MM.1S (cell line): ENCODE data around the gene C10orf88.

ENCODE experiments used
- DNase-seq: peaks from one replicate; pipeline ENCODE4 v3.0.0-alpha.2; 2015
- H2AFZ ChIP-seq: fragments of 300-600 bp; sonication (generic); 2 replicates; pipeline ENCODE4 v1.6.0; 2016; ENCODE audit warnings: antibody characterized with exemption, low read length
- H3F3A ChIP-seq: fragments of 300-600 bp; sonication (generic); 2 replicates; pipeline ENCODE4 v1.6.1; 2016; ENCODE audit warnings: mild to moderate bottlenecking, antibody characterized with exemption, low read length, moderate library complexity, mixed read lengths; ENCODE audit not compliant: insufficient read depth
- H3K27ac ChIP-seq: fragments of 300-600 bp; sonication (generic); 2 replicates; pipeline ENCODE4 v1.5.1; 2016; ENCODE audit warnings: mild to moderate bottlenecking, low read length
- H3K27me3 ChIP-seq: fragments of 300-600 bp; sonication (generic); replicated peaks from 2 replicates; pipeline ENCODE4 v1.6.0; 2016; ENCODE audit warnings: low read length; ENCODE audit not compliant: insufficient read depth
- H3K36me3 ChIP-seq: fragments of 300-600 bp; sonication (generic); replicated peaks from 2 replicates; pipeline ENCODE4 v1.6.1; 2016; ENCODE audit warnings: mild to moderate bottlenecking, low read length, mixed read lengths; ENCODE audit not compliant: insufficient read depth
- H3K4me1 ChIP-seq: fragments of 300-600 bp; sonication (generic); 2 replicates; pipeline ENCODE4 v1.6.1; 2016; ENCODE audit warnings: low read length, mixed read lengths
- H3K4me2 ChIP-seq: fragments of 300-600 bp; sonication (generic); 2 replicates; pipeline ENCODE4 v1.6.0; 2016; ENCODE audit warnings: low read depth, low read length
- H3K4me3 ChIP-seq: fragments of 300-600 bp; sonication (generic); 2 replicates; pipeline ENCODE4 v1.5.1; 2016; ENCODE audit warnings: low read length, mixed read lengths
- H3K79me2 ChIP-seq: fragments of 300-600 bp; sonication (generic); 2 replicates; pipeline ENCODE4 v1.6.1; 2016; ENCODE audit warnings: mixed run types, low read length, mixed read lengths
- H3K9ac ChIP-seq: fragments of 300-600 bp; sonication (generic); 2 replicates; pipeline ENCODE4 v1.6.1; 2016; ENCODE audit warnings: low read length, mixed read lengths
- H3K9me2 ChIP-seq: fragments of 300-600 bp; sonication (generic); replicated peaks from 2 replicates; pipeline ENCODE4 v1.6.1; 2016; ENCODE audit warnings: mild to moderate bottlenecking, low read length, mixed read lengths; ENCODE audit not compliant: insufficient read depth
- H3K9me3 ChIP-seq: fragments of 300-600 bp; sonication (generic); replicated peaks from 2 replicates; pipeline ENCODE4 v1.6.1; 2016; ENCODE audit warnings: mild to moderate bottlenecking, low read length, mixed read lengths; ENCODE audit not compliant: insufficient read depth
- H4K20me1 ChIP-seq: fragments of 300-600 bp; sonication (generic); 2 replicates; pipeline ENCODE4 v1.6.1; 2016; ENCODE audit warnings: mild to moderate bottlenecking, low read length, moderate library complexity, mixed read lengths; ENCODE audit not compliant: insufficient read depth
- CTCF ChIP-seq: fragments of 300-600 bp; sonication (generic); IDR thresholded peaks from 2 replicates; pipeline ENCODE4 v1.5.1; 2016; ENCODE audit warnings: antibody characterized with exemption, low read length, mixed read lengths
- EZH2 ChIP-seq: fragments of 300-600 bp; sonication (generic); optimal IDR thresholded peaks from 2 replicates; pipeline ENCODE3; 2017; ENCODE audit warnings: low read depth, mild to moderate bottlenecking, antibody characterized with exemption, low read length, mixed read lengths
- EZH2phosphoT487 ChIP-seq: fragments of 300-600 bp; sonication (generic); IDR thresholded peaks from 2 replicates; pipeline ENCODE4 v1.6.1; 2018; ENCODE audit warnings: antibody characterized with exemption, low read length

C10orf88 gene

GRCh38 chr10:122931088-122931906, 22.7 kb downstream of the C10orf88 start:
- Histone ChIP-seq H3K27me3 (no peaks in the 10 kb centered on the region), H3K79me2 (no peaks in the 10 kb centered on the region), H3K9ac (no peak overlapping the region), H3K4me2 (no peak overlapping the region), H3K4me3 (no peak overlapping the region), H3K27ac (no peak overlapping the region), H3K9me3 (no peaks in the 10 kb centered on the region), H3K9me2 (no peaks in the 10 kb centered on the region), H3K36me3 (no peaks in the 10 kb centered on the region), H4K20me1 (no peaks in the 10 kb centered on the region), H2AFZ (no peak overlapping the region), H3F3A (no peaks in the 10 kb centered on the region), H3K4me1 (no peaks in the 10 kb centered on the region)
- DNase-seq: no peak
- TF ChIP-seq EZH2 (no peak), EZH2phosphoT487 (no peak), CTCF (no peak)

GRCh38 chr10:122930140-122930539, 23.9 kb downstream of the C10orf88 start:
- H3K9ac ChIP-seq: no peak overlapping the region
- no peaks in the 10 kb centered on the region for H3K9me2 ChIP-seq
- no peaks in the 10 kb centered on the region for H3K36me3 ChIP-seq
- no peak overlapping the region for H2AFZ ChIP-seq
- no peaks in the 10 kb centered on the region for H3K4me1 ChIP-seq
- DNase-seq: no peak
- H3K27me3 ChIP-seq: no peaks in the 10 kb centered on the region
- no peak overlapping the region for H3K27ac ChIP-seq
- no peaks in the 10 kb centered on the region for H3K9me3 ChIP-seq
- no peaks in the 10 kb centered on the region for H3F3A ChIP-seq
- H3K79me2 ChIP-seq: no peaks in the 10 kb centered on the region
- H4K20me1 ChIP-seq: no peaks in the 10 kb centered on the region
- TF ChIP-seq CTCF: no peak
- no peak for TF ChIP-seq EZH2
- TF ChIP-seq EZH2phosphoT487: no peak
- H3K4me2 ChIP-seq: no peak overlapping the region
- no peak overlapping the region for H3K4me3 ChIP-seq

GRCh38 chr10:122915700-122916099, 38.3 kb downstream of the C10orf88 start:
- TF ChIP-seq EZH2 (no peak), CTCF (no peak), EZH2phosphoT487 (no peak)

More at GRCh38 chr10:122915700-122916099, 38.3 kb downstream of the C10orf88 start:
- Histone ChIP-seq H2AFZ (no peak overlapping the region), H3K36me3 (no peaks in the 10 kb centered on the region), H3K9ac (no peak overlapping the region), H3K27me3 (no peaks in the 10 kb centered on the region), H3K9me2 (no peaks in the 10 kb centered on the region), H3K9me3 (no peaks in the 10 kb centered on the region), H3K4me2 (no peak overlapping the region), H3F3A (no peaks in the 10 kb centered on the region), H3K4me1 (no peaks in the 10 kb centered on the region), H3K27ac (no peak overlapping the region), H4K20me1 (no peaks in the 10 kb centered on the region), H3K4me3 (no peak overlapping the region), H3K79me2 (no peaks in the 10 kb centered on the region)
- no peak for DNase-seq
